IMR-90 (cell line): ENCODE data around the gene R3HDML. TPM values are rescaled to one million over a fixed set of nuclear protein-coding genes. Genes with fewer than 3 reads are reported as not detected.

Experiments used
- ATAC-seq: fragments of 200-7000 bp; cut with Tn5 transposase; 2 replicates; pipeline ENCODE4 v1.9.1; 2020; ENCODE audit warnings: low read depth, mild to moderate bottlenecking, moderate library complexity
- BruUV-seq: library from RNA; stranded (reverse); fragments of 400-500 nt; replicated peaks from 2 replicates; lab custom pipeline; 2021; lab: Mats Ljungman, UMichigan
- CTCF ChIA-PET: fragments of 300-600 bp; formaldehyde crosslinking; extraction: SDS; loops from one replicate; lab custom pipeline; 2021; ENCODE audit warnings: antibody characterized with exemption; lab: Yijun Ruan, JAX
- POLR2A ChIA-PET: fragments of 300-600 bp; sonication (Branson Sonifier 250); formaldehyde crosslinking; loops from one replicate; lab custom pipeline; 2022; ENCODE audit warnings: antibody characterized with exemption; ENCODE audit not compliant: unreplicated experiment; lab: Charles Lee
- DNase-seq: peaks from one replicate; pipeline ENCODE4 v3.0.0; 2013
- H2AFZ ChIP-seq: replicated peaks from 2 replicates; pipeline ENCODE3; 2013; ENCODE audit warnings: low read length, mild to moderate bottlenecking; ENCODE audit not compliant: poor library complexity
- H2AK5ac ChIP-seq: 2 replicates; pipeline ENCODE4 v1.6.1; 2013; ENCODE audit warnings: low read depth, low read length, inconsistent platforms
- H2AK9ac ChIP-seq: replicated peaks from 2 replicates; pipeline ENCODE3; 2013; ENCODE audit warnings: mild to moderate bottlenecking, low read depth, low read length, moderate library complexity; ENCODE audit not compliant: poor library complexity
- H2BK120ac ChIP-seq: 2 replicates; pipeline ENCODE4 v1.6.1; 2013; ENCODE audit warnings: low read depth, low read length, inconsistent platforms
- H2BK15ac ChIP-seq: 3 replicates; pipeline ENCODE4 v1.6.1; 2013; ENCODE audit warnings: low read depth, low read length, inconsistent platforms
- H2BK20ac ChIP-seq: 2 replicates; pipeline ENCODE4 v1.6.1; 2013; ENCODE audit warnings: low read depth, mild to moderate bottlenecking, inconsistent platforms, low read length, moderate library complexity
- H2BK5ac ChIP-seq: 2 replicates; pipeline ENCODE4 v1.6.1; 2013; ENCODE audit warnings: mild to moderate bottlenecking, low read depth, low read length, inconsistent platforms; ENCODE audit not compliant: poor library complexity, severe bottlenecking
- H3K14ac ChIP-seq: replicated peaks from 2 replicates; pipeline ENCODE4 v1.6.1; 2013; ENCODE audit warnings: low read depth, low read length, inconsistent platforms
- H3K18ac ChIP-seq: 2 replicates; pipeline ENCODE4 v1.6.1; 2013; ENCODE audit warnings: low read depth, low read length, control low read depth
- H3K23ac ChIP-seq: 2 replicates; pipeline ENCODE4 v1.6.1; 2013; ENCODE audit warnings: low read depth, low read length, inconsistent platforms
- H3K27ac ChIP-seq: 2 replicates; pipeline ENCODE4 v1.5.1; 2013; ENCODE audit warnings: mild to moderate bottlenecking, control low read depth, low read length; ENCODE audit not compliant: insufficient read depth
- H3K27me3 ChIP-seq: 2 replicates; pipeline ENCODE4 v1.6.1; 2013; ENCODE audit warnings: low read length; ENCODE audit not compliant: control insufficient read depth, insufficient read depth
- H3K36me3 ChIP-seq: 2 replicates; pipeline ENCODE4 v1.6.1; 2013; ENCODE audit warnings: low read length, mixed read lengths; ENCODE audit not compliant: control insufficient read depth, insufficient read depth
- H3K4ac ChIP-seq: 2 replicates; pipeline ENCODE4 v1.6.1; 2013; ENCODE audit warnings: low read depth, low read length, inconsistent platforms
- H3K4me1 ChIP-seq: 2 replicates; pipeline ENCODE4 v1.6.1; 2013; ENCODE audit warnings: low read length, mixed read lengths; ENCODE audit not compliant: control insufficient read depth, insufficient read depth
- H3K4me2 ChIP-seq: 2 replicates; pipeline ENCODE4 v1.6.1; 2013; ENCODE audit warnings: low read depth, mild to moderate bottlenecking, control low read depth, low read length, moderate library complexity
- H3K4me3 ChIP-seq: 2 replicates; pipeline ENCODE4 v1.5.1; 2013; ENCODE audit warnings: low read depth, mild to moderate bottlenecking, control low read depth, low read length, moderate library complexity; ENCODE audit not compliant: insufficient read depth
- H3K56ac ChIP-seq: 2 replicates; pipeline ENCODE4 v1.6.1; 2013; ENCODE audit warnings: low read length, inconsistent platforms; ENCODE audit not compliant: insufficient read depth; ENCODE audit errors: extremely low read depth
- H3K79me1 ChIP-seq, 2 experiments: 2 replicates each; pipeline ENCODE4 v1.6.1; 2013; ENCODE audit warnings: low read length in 2 of 2, inconsistent platforms in 1 of 2, low read depth in 1 of 2
- H3K9ac ChIP-seq: 2 replicates; pipeline ENCODE4 v1.6.1; 2013; ENCODE audit warnings: low read depth, low read length, control low read depth
- H3K9me1 ChIP-seq: 2 replicates; pipeline ENCODE4 v1.6.1; 2013; ENCODE audit warnings: low read length, inconsistent platforms; ENCODE audit not compliant: insufficient read depth
- H3K9me3 ChIP-seq: 2 replicates; pipeline ENCODE4 v1.6.1; 2013; ENCODE audit warnings: low read length; ENCODE audit not compliant: control insufficient read depth, insufficient read depth
- H4K20me1 ChIP-seq: 2 replicates; pipeline ENCODE4 v1.6.1; 2013; ENCODE audit warnings: low read length, inconsistent platforms; ENCODE audit not compliant: insufficient read depth
- H4K5ac ChIP-seq: 2 replicates; pipeline ENCODE4 v1.6.1; 2013; ENCODE audit warnings: mild to moderate bottlenecking, low read depth, low read length, control low read depth
- H4K8ac ChIP-seq, 2 experiments: 2 replicates each; pipeline ENCODE4 v1.6.1; 2013; ENCODE audit warnings: low read depth in 2 of 2, low read length in 2 of 2, control low read depth in 1 of 2, inconsistent platforms in 1 of 2
- H4K91ac ChIP-seq: 2 replicates; pipeline ENCODE4 v1.6.1; 2013; ENCODE audit warnings: low read depth, low read length, inconsistent platforms; ENCODE audit not compliant: insufficient read depth
- BHLHE40 ChIP-seq: fragments of 150-350 bp; IDR thresholded peaks from 2 replicates; pipeline ENCODE4 v1.6.1; 2016; ENCODE audit warnings: mild to moderate bottlenecking, low read depth, low read length
- CEBPB ChIP-seq: IDR thresholded peaks from 2 replicates; pipeline ENCODE4 v1.6.1; 2012; ENCODE audit warnings: low read depth, low read length, improper control_type of control experiment
- CHD1 ChIP-seq: IDR thresholded peaks from 2 replicates; pipeline ENCODE4 v1.6.1; 2012; ENCODE audit warnings: low read depth, low read length, improper control_type of control experiment
- ELK1 ChIP-seq: fragments of 150-350 bp; IDR thresholded peaks from 2 replicates; pipeline ENCODE4 v1.6.1; 2016; ENCODE audit warnings: low read depth, mild to moderate bottlenecking, low read length, moderate library complexity, borderline replicate concordance
- FOS ChIP-seq: fragments of 150-350 bp; IDR thresholded peaks from 2 replicates; pipeline ENCODE4 v1.6.1; 2016; ENCODE audit warnings: low read depth, low read length
- MAFK ChIP-seq: IDR thresholded peaks from 2 replicates; pipeline ENCODE4 v1.6.1; 2012; ENCODE audit warnings: low read depth, low read length, improper control_type of control experiment
- MAZ ChIP-seq: IDR thresholded peaks from 2 replicates; pipeline ENCODE4 v1.6.1; 2012; ENCODE audit warnings: low read depth, mild to moderate bottlenecking, low read length, improper control_type of control experiment, moderate library complexity, borderline replicate concordance
- NFE2L2 ChIP-seq: fragments of 150-350 bp; IDR thresholded peaks from 2 replicates; pipeline ENCODE4 v1.6.1; 2016; ENCODE audit warnings: low read depth, mild to moderate bottlenecking, low read length
- POLR2A ChIP-seq: IDR thresholded peaks from 2 replicates; pipeline ENCODE4 v1.6.1; 2012; ENCODE audit warnings: mild to moderate bottlenecking, low read depth, low read length
- RAD21 ChIP-seq: IDR thresholded peaks from 2 replicates; pipeline ENCODE4 v1.6.1; 2012; ENCODE audit warnings: low read length, improper control_type of control experiment
- RCOR1 ChIP-seq: IDR thresholded peaks from 2 replicates; pipeline ENCODE4 v1.6.1; 2012; ENCODE audit warnings: mild to moderate bottlenecking, low read length, improper control_type of control experiment; ENCODE audit not compliant: insufficient replicate concordance
- RFX5 ChIP-seq: IDR thresholded peaks from 2 replicates; pipeline ENCODE4 v1.8.0; 2012; ENCODE audit warnings: low read depth, mild to moderate bottlenecking, low read length, moderate library complexity
- SMC3 ChIP-seq: fragments of 150-350 bp; IDR thresholded peaks from 2 replicates; pipeline ENCODE4 v1.6.1; 2016; ENCODE audit warnings: low read depth, mild to moderate bottlenecking, antibody characterized with exemption, low read length, moderate library complexity
- USF2 ChIP-seq: fragments of 150-350 bp; IDR thresholded peaks from 2 replicates; pipeline ENCODE4 v1.6.1; 2017; ENCODE audit warnings: mild to moderate bottlenecking, antibody characterized with exemption, low read length, low read depth
- WGBS, 2 experiments: methylation state at CpG; one replicate each; pipeline versions ENCODE4 v1.1.5 to v1.1.7; 2013; ENCODE audit warnings: missing lambda C conversion rate in 2 of 2; ENCODE audit not compliant: insufficient read length in 1 of 2; ENCODE audit errors: extremely low coverage in 2 of 2; 5-methylcytosine and 5-hydroxymethylcytosine counted together
- dilution Hi-C: fragments of 300-500 bp; cut with HindIII; formaldehyde crosslinking; loops from one replicate; pipeline ENCODE4 v1.14.3; 2018; ENCODE audit warnings: low sequenced_read_pairs; ENCODE audit not compliant: unreplicated experiment
- in situ Hi-C: fragments of 300-500 bp; cut with MboI; formaldehyde crosslinking; loops from 3 replicates; pipeline ENCODE4 v1.14.3; 2019; ENCODE audit warnings: low sequenced_read_pairs, inconsistent platforms, mixed read lengths
- intact Hi-C: fragments of 100-400 bp; cut with micrococcal nuclease; formaldehyde crosslinking; loops from 2 replicates; pipeline ENCODE4 v1.10.0; 2022
- polyA plus RNA-seq, 3 experiments: library from polyadenylated mRNA; depleted of rRNA; stranded (reverse); fragments of >200 nt; gene quantifications; 2 replicates each; pipeline ENCODE4 v1.2.3, GENCODE V29; 2012; ENCODE audit warnings: low replicate concordance in 1 of 3
- total RNA-seq: library from RNA; depleted of rRNA; stranded (reverse); fragments of >200 nt; gene quantifications from 2 replicates; pipeline ENCODE4 v1.2.3, GENCODE V29; 2012
- TF ChIP-seq, protein P1 (sequence below): conservative IDR thresholded peaks from 2 replicates; pipeline ENCODE4 v1.5.1; 2012; ENCODE audit warnings: mild to moderate bottlenecking, low read depth, low read length, improper control_type of control experiment

Gene R3HDML
- total and polyA plus RNA-seq, 2 of the 4 experiments (the other 2 are of a cell fraction) = not detected

DNA sequence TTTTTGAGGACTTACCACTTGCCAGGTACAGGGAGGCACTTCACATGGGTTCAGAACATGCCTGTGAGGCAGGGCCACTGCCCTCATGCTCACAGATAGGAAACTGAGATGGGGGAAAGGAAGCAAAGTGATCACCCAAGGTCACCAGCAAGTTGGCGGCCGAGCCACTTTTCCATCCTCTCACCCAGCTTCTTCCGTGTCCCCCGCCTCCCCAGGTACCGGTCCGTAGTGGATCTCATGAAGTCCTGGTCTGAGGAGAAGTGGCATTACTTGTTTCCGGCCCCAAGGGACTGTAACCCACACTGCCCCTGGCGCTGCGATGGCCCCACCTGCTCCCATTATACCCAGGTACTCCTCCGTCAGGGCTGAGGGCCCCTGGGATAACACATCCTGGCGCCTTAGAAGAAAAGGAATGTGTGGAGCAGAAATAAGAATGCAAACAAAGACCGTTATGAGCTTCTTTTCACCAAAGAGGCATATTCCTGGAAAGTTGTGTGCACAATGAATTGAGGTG is 6.4 kb downstream of the R3HDML start:
- POLR2A ChIA-PET = no interaction called here
- Histone ChIP-seq H3K4me1 (no peaks in the 10 kb centered on the region), H3K14ac (no peak overlapping the region), H3K56ac (no peak overlapping the region), H2AK5ac (no peak overlapping the region), H3K27me3 (peaks cover 13% of the 10 kb centered on the region; the same call in 1 of the 2 replicates), H4K5ac (no peak overlapping the region), H4K91ac (no peak overlapping the region), H3K4me2 (no peak overlapping the region), H3K9me3 (no peaks in the 10 kb centered on the region), H4K20me1 (no peaks in the 10 kb centered on the region), H4K8ac (no peak overlapping the region), H3K23ac (no peak overlapping the region), H2AK9ac (no peak overlapping the region), H2BK5ac (no peak overlapping the region), H3K36me3 (no peaks in the 10 kb centered on the region), H3K79me1 (no peaks in the 10 kb centered on the region), H2BK15ac (no peak overlapping the region), H3K27ac (no peak overlapping the region), H3K18ac (no peak overlapping the region), H3K9me1 (no peaks in the 10 kb centered on the region), H2BK20ac (no peak overlapping the region), H2AFZ (peak overlapping the region; percentile 27), H3K9ac (no peak overlapping the region), H2BK120ac (no peak overlapping the region), H3K4me3 (no peak overlapping the region), H3K4ac (no peak overlapping the region)
- ATAC-seq (no peak), DNase-seq (no peak)
- dilution Hi-C loops (no loop called here), intact Hi-C loops (no loop called here), in situ Hi-C loops (no loop called here)
- BruUV-seq = no TSS peak
- WGBS, 2 experiments = no CpG with 5 or more reads among the region's 12 CpGs
- CTCF ChIA-PET = interaction anchor here (0.6 kb wide), 1 partner anchor 48 kb away, joined by 3 read pairs; no protein-coding TSS in a partner anchor
- TF ChIP-seq USF2 = no peak
- TF ChIP-seq CHD1 = no peak
- TF ChIP-seq FOS = no peak
- no peak for TF ChIP-seq CEBPB
- no peak for TF ChIP-seq NFE2L2
- no peak for TF ChIP-seq POLR2A
- TF ChIP-seq MAZ = no peak
- no peak for TF ChIP-seq RCOR1
- TF ChIP-seq SMC3 = no peak
- no peak for TF ChIP-seq ELK1
- TF ChIP-seq MAFK = no peak
- TF ChIP-seq RAD21 = no peak
- TF ChIP-seq RFX5 = no peak
- TF ChIP-seq BHLHE40 = no peak
- TF ChIP-seq, protein P1, sequence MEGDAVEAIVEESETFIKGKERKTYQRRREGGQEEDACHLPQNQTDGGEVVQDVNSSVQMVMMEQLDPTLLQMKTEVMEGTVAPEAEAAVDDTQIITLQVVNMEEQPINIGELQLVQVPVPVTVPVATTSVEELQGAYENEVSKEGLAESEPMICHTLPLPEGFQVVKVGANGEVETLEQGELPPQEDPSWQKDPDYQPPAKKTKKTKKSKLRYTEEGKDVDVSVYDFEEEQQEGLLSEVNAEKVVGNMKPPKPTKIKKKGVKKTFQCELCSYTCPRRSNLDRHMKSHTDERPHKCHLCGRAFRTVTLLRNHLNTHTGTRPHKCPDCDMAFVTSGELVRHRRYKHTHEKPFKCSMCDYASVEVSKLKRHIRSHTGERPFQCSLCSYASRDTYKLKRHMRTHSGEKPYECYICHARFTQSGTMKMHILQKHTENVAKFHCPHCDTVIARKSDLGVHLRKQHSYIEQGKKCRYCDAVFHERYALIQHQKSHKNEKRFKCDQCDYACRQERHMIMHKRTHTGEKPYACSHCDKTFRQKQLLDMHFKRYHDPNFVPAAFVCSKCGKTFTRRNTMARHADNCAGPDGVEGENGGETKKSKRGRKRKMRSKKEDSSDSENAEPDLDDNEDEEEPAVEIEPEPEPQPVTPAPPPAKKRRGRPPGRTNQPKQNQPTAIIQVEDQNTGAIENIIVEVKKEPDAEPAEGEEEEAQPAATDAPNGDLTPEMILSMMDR = no peak
